ENCODE measurements around the gene SEC24D. TPM values are rescaled to one million over a fixed set of nuclear protein-coding genes. Genes with fewer than 3 reads are reported as not detected.

Gene SEC24D
- total RNA-seq, 6 experiments from 2014 or later, result 164 to 198 (median 183) TPM

GRCh38 chr4:118740869-118741268 is 95.1 kb downstream of the SEC24D start:
- TF ChIP-seq CTCF (IDR thresholded peaks at IDR 0.05), result peak; percentile 82
- no peak overlapping the region for H3K4me3 Mint-ChIP-seq
- peaks cover 11% of the 10 kb centered on the region for H3K27me3 Mint-ChIP-seq (ENCODE audit: insufficient read depth)
- peaks cover 63% of the 10 kb centered on the region for H3K36me3 Mint-ChIP-seq (ENCODE audit: low read depth)
- peaks cover 81% of the 10 kb centered on the region for H3K4me1 Mint-ChIP-seq (ENCODE audit: low read depth)
- peak overlapping the region; percentile 45 for H3K27ac Mint-ChIP-seq
- DNase-seq, result peak; percentile 44
- H3K9me3 Mint-ChIP-seq, result no peaks in the 10 kb centered on the region

- H3K36me3 Mint-ChIP-seq (ENCODE audit: low read depth), result peaks cover 60% of the 10 kb centered on the region
- TF ChIP-seq CTCF (IDR thresholded peaks at IDR 0.05), result no peak
- no peak overlapping the region for H3K4me3 Mint-ChIP-seq
- H3K4me1 Mint-ChIP-seq (ENCODE audit: low read depth), result peaks cover 84% of the 10 kb centered on the region
- H3K27ac Mint-ChIP-seq, result peak overlapping the region; percentile 74; the same call in 1 of the 2 replicates
- no peaks in the 10 kb centered on the region for H3K9me3 Mint-ChIP-seq
- DNase-seq, result no peak
- peaks cover 11% of the 10 kb centered on the region for H3K27me3 Mint-ChIP-seq (ENCODE audit: insufficient read depth)
These were observed 96.8 kb downstream of the SEC24D start for GRCh38 chr4:118739022-118739713.

- Mint-ChIP-seq H3K4me1 (ENCODE audit: low read depth) (peaks cover 85% of the 10 kb centered on the region), H3K27me3 (ENCODE audit: insufficient read depth) (peaks cover 11% of the 10 kb centered on the region), H3K9me3 (no peaks in the 10 kb centered on the region), H3K36me3 (ENCODE audit: low read depth) (peaks cover 58% of the 10 kb centered on the region), H3K4me3 (no peak overlapping the region), H3K27ac (0 out of 2 replicates have a peak overlapping the region, but pooled peaks have one; percentile 5)
- TF ChIP-seq CTCF (IDR thresholded peaks at IDR 0.05), result no peak
- no peak for DNase-seq
These were observed 97.8 kb downstream of the SEC24D start for GRCh38 chr4:118738090-118738489.

GRCh38 chr4:118736900-118737299 is 99.0 kb downstream of the SEC24D start:
- TF ChIP-seq CTCF (IDR thresholded peaks at IDR 0.05), result no peak
- peaks cover 61% of the 10 kb centered on the region for H3K36me3 Mint-ChIP-seq (ENCODE audit: low read depth)
- H3K9me3 Mint-ChIP-seq, result no peaks in the 10 kb centered on the region
- no peak overlapping the region for H3K27ac Mint-ChIP-seq
- peaks cover 11% of the 10 kb centered on the region for H3K27me3 Mint-ChIP-seq (ENCODE audit: insufficient read depth)
- peaks cover 84% of the 10 kb centered on the region for H3K4me1 Mint-ChIP-seq (ENCODE audit: low read depth)
- no peak for DNase-seq
- no peak overlapping the region for H3K4me3 Mint-ChIP-seq

- DNase-seq, result no peak
- TF ChIP-seq CTCF (IDR thresholded peaks at IDR 0.05), result no peak
- peaks cover 53% of the 10 kb centered on the region for H3K36me3 Mint-ChIP-seq (ENCODE audit: low read depth)
- H3K27ac Mint-ChIP-seq, result peak overlapping the region; percentile 81
- peaks cover 8% of the 10 kb centered on the region for H3K27me3 Mint-ChIP-seq (ENCODE audit: insufficient read depth)
- H3K4me3 Mint-ChIP-seq, result peak overlapping the region; percentile 65; the same call in 1 of the 2 replicates
- H3K9me3 Mint-ChIP-seq, result no peaks in the 10 kb centered on the region
- peaks cover 87% of the 10 kb centered on the region for H3K4me1 Mint-ChIP-seq (ENCODE audit: low read depth)
These were observed 101.3 kb downstream of the SEC24D start for GRCh38 chr4:118734491-118735205.
